OCI-M2 (cell line): ENCODE data around the gene ARHGEF3.

Source experiments
- DNase-seq: peaks from one replicate; lab custom pipeline; 2025; ENCODE audit not compliant: unreplicated experiment; lab: John Stamatoyannopoulos, UW

ARHGEF3 gene

GRCh38 chr3:56801662-56802377 lies at the start of gene ARHGEF3:
ARHGEF3 (minus strand) TSS chr3:56801949; CDS start chr3:56801798, 151 bp downstream.
- peak; percentile 25 for DNase-seq

- no peak for DNase-seq
Measured at GRCh38 chr3:56849698-56850097, 47.9 kb upstream of the ARHGEF3 start.

- no peak for DNase-seq
Measured at GRCh38 chr3:56845505-56845904, 43.8 kb upstream of the ARHGEF3 start.

- DNase-seq: no peak
Measured at GRCh38 chr3:56844536-56844935, 42.8 kb upstream of the ARHGEF3 start.

- no peak for DNase-seq
Measured at GRCh38 chr3:56839784-56840715, 38.3 kb upstream of the ARHGEF3 start.

- no peak for DNase-seq
Measured at GRCh38 chr3:56838448-56838847, 36.7 kb upstream of the ARHGEF3 start.

GRCh38 chr3:56837196-56837955 lies 35.6 kb upstream of the ARHGEF3 start:
- DNase-seq: no peak

- DNase-seq: no peak
Measured at GRCh38 chr3:56836276-56837163, 34.8 kb upstream of the ARHGEF3 start.

- no peak for DNase-seq
Measured at GRCh38 chr3:56835650-56836227, 34.0 kb upstream of the ARHGEF3 start.

- DNase-seq: no peak
Measured at GRCh38 chr3:56833536-56833935, 31.8 kb upstream of the ARHGEF3 start.

GRCh38 chr3:56833022-56833421 lies 31.3 kb upstream of the ARHGEF3 start:
- DNase-seq: no peak

- DNase-seq: no peak
Measured at GRCh38 chr3:56831572-56831971, 29.8 kb upstream of the ARHGEF3 start.

GRCh38 chr3:56830884-56831283 lies 29.1 kb upstream of the ARHGEF3 start:
- no peak for DNase-seq

- DNase-seq: no peak
Measured at GRCh38 chr3:56829533-56829932, 27.8 kb upstream of the ARHGEF3 start.

GRCh38 chr3:56826831-56827722 lies 25.3 kb upstream of the ARHGEF3 start:
- DNase-seq: no peak

- no peak for DNase-seq
Measured at GRCh38 chr3:56825567-56826438, 24.1 kb upstream of the ARHGEF3 start.

GRCh38 chr3:56823984-56824703 lies 22.4 kb upstream of the ARHGEF3 start:
- no peak for DNase-seq
